Measurements from ENCODE around the gene C11orf98.
"Not testable (repeated sequence)": the region's sequence is repeated elsewhere in the genome, so short reads cannot be mapped to it uniquely, and the experiment has no call there.

C11orf98 gene

DNA sequence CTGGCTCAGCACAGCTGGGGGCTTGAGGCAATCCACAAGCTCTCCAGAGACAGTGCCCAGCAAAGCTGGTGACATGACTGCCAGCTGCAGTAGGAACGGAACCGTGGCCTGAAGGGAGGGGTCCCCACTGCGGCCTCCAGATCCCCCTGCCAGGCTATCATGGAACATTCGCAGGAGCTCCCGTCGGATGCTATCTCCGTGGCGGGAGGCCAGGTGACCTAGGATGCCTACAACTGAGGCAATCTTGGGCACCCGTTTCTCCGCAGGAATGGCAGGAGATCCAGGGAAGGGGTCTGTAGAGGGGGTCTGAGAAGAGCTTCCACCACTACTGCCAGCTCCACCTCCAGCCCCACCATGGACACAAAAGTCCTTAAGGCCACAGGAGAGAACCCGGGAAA lies 16.0 kb downstream of the C11orf98 start:
- no peak for DNase-seq

DNA sequence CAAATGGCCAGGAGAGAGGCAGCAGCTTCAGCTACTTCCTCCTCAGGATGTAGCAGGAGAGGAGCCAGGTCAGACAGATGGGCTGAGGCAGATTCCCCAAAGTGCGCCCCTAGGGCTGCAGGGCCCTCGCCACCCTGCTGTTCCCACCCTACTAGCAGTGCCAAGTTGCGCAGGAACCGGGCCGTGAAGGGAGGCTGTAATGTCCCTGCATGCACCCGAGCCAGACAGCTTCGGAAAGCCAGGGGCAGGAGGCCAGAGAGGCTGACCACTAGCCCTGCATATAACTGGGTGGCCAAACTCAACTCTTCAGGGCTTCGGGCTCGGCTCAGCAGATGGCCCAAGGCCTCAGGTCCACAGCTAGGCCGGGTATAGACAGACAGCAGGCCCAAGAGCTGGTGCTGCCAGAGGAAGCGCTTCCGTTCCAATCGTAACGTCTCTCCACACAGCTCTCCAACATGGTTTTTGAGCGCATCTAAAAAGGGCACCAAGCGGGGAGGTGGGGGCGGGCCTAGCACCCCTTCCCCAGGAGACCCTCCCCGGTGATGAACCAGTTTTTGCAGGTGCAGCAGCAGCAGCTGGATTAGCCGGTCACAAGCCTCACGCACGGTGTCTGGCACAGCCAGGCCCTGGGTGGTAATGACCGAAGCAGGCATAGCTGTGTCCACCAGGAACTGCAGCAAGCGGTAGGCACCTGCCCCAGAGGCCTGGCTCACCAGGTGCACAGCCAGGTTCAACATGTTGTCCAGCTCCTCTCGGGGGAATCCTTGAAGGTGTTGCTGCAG lies 16.6 kb downstream of the C11orf98 start:
- DNase-seq, result no peak

GRCh38 chr11:62647609-62648005 lies 17.4 kb downstream of the C11orf98 start:
- DNase-seq, result no peak

DNA sequence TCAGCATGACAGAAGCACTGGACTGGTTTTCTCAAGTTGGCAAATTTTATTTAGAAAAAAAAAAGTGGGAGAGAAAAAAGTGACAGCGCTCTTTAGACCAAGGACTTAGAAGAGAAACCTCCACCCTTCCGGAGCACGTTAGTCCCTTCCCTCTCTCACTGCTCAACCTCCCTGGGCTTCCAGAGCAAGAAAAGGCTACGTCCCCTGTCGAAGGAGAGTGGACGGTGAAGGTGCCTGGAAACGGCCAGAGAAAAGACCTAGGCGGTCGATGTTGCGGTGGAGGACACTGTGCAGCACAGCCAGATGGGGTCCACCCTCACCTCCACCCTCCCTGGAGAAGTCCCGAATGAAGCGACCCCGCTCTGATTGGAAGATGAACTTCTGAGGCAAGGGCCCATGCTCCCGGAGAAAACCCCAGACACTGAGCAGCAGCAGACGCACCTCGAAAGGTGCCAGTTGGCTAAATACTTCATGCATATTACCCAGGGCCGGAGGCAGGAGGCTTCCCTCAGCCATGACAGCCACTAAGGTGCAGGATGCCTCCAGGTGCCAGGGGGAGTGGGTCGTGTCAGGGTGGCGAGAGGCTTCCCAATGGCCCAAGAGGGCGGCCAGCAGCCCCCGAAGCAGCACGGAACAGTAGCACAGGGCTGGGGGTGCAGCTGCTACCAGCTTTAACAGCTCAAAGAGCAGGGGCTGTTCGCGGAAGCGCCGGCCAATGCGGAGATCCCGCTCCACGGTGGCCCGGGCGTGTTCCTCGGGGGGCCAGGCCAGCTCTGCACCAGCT lies 18.0 kb downstream of the C11orf98 start:
- DNase-seq, result no peak

GRCh38 chr11:62645946-62646824 lies 18.8 kb downstream of the C11orf98 start, which contains the start of gene GANAB:
Gene GANAB (minus strand): TSS chr11:62646613. CDS start chr11:62646599, 14 bp downstream.
- peak; percentile 100 for DNase-seq

DNA sequence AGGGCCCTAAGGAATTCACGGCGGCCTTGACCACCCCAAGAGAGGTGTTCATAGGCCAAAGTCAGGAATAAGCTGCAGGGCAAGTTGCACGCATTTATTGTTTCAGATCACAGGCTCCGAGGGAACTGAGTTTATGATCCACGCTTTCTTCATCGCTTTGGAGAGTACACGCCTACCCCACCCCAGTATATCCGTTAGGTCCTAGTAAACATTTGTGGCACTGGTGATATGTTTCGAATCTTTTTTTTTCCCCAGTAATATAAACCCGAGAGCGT lies 19.4 kb downstream of the C11orf98 start:
- DNase-seq, result no peak

GRCh38 chr11:62644220-62644619 lies 20.8 kb downstream of the C11orf98 start:
- DNase-seq, result no peak

GRCh38 chr11:62632492-62632891 lies 32.5 kb downstream of the C11orf98 start:
- DNase-seq, result no peak

- DNase-seq, result no peak
Measured at GRCh38 chr11:62627713-62628112, 37.3 kb downstream of the C11orf98 start.

DNA sequence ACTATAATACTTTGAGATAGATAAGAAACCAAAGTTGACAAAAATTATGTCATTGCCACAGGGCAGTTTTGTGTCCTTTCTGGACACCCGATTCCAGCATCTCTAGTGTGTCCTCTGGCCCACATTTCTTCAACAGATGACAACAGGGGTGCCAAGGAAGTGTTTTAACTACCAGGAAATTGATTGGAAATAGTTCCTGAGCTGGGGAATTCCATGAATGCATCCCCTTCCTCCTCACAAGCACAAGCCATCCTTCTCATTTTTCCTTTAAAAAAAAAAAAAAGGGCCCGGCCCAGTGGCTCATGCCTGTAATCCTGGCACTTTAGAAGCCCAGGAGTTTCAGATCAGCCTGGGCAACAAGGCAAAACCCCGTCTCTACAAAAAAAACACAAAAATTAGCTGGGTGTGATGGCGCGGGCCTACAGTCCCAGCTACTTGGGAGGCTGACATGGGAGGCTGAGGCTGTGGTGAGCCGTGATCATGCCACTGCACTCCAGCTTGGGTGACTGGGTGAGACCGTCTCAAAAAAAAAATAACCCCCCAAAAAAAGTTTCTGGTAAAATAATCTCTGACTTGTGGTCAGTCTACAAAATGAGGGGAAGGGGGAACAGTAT lies 42.4 kb downstream of the C11orf98 start:
- no peak for DNase-seq

GRCh38 chr11:62621567-62622470 lies 43.2 kb downstream of the C11orf98 start, which contains the start of gene B3GAT3:
Gene B3GAT3 (minus strand): TSS chr11:62621986. CDS start chr11:62621947, 39 bp downstream.
- peak; percentile 98 for DNase-seq

DNA sequence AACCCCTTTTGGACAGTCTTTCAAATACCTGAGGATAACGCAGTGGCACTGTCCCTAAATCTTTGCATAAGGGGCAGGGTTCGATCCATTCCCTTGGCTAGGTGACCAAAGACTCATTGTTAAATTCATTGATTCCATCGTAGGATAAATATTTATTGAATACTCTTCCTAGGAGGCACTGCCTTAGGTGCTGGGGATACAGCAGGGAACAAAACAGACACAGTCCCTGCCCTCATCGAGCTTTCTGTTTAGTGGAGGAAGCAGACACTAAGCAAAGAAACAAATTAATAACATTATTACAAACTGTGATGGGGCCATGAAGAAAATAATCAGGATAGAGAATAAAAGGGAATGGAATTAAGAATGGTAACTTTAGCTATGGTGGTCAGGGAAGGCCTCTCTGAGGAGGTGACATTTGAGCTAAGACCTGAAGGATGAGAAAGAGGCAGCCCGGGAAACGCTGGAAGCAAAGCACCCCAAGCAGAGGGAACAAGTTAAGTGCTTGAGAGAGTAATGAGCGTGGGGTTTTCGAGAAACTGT lies 43.9 kb downstream of the C11orf98 start:
- no peak for DNase-seq

- not testable (repeated sequence) for DNase-seq
Measured at GRCh38 chr11:62616957-62617356, 48.1 kb downstream of the C11orf98 start.

GRCh38 chr11:62615521-62615920 lies 49.5 kb downstream of the C11orf98 start:
- no peak for DNase-seq

GRCh38 chr11:62614275-62614674 lies 50.7 kb downstream of the C11orf98 start:
- peak; percentile 75 for DNase-seq

- DNase-seq, result no peak
Measured at GRCh38 chr11:62613291-62613778, 51.7 kb downstream of the C11orf98 start.
